Loucy (cell line): ENCODE data around the gene C9orf85.
A peak's percentile ranks its signal among the peaks of the same experiment; 100 is the strongest.

Source experiments
- H2AFZ ChIP-seq: fragments of 200-600 bp; sonication (generic); 2 replicates; pipeline ENCODE4 v1.6.0; 2016; ENCODE audit warnings: antibody characterized with exemption, mild to moderate bottlenecking, low read length, moderate library complexity
- H3F3A ChIP-seq: fragments of 200-600 bp; 2 replicates; pipeline ENCODE4 v1.6.0; 2016; ENCODE audit warnings: antibody characterized with exemption, low read depth, mild to moderate bottlenecking
- H3K27me3 ChIP-seq: fragments of 200-600 bp; sonication (generic); 2 replicates; pipeline ENCODE4 v1.6.1; 2014; ENCODE audit warnings: low read length, mild to moderate bottlenecking; ENCODE audit not compliant: insufficient read depth, poor library complexity, severe bottlenecking
- H3K36me3 ChIP-seq: fragments of 200-600 bp; sonication (generic); 2 replicates; pipeline ENCODE4 v1.6.1; 2016; ENCODE audit warnings: low read length; ENCODE audit not compliant: insufficient read depth
- H3K4me1 ChIP-seq: fragments of 200-600 bp; sonication (generic); 2 replicates; pipeline ENCODE4 v1.5.1; 2014; ENCODE audit warnings: low read length, mild to moderate bottlenecking; ENCODE audit not compliant: insufficient read depth, poor library complexity, severe bottlenecking
- H3K4me2 ChIP-seq: fragments of 200-600 bp; sonication (generic); 2 replicates; pipeline ENCODE4 v1.6.0; 2014; ENCODE audit warnings: antibody characterized with exemption, low read length, low read depth, mild to moderate bottlenecking; ENCODE audit not compliant: poor library complexity, severe bottlenecking
- H3K4me3 ChIP-seq: fragments of 200-600 bp; sonication (generic); 2 replicates; pipeline ENCODE4 v1.5.1; 2014; ENCODE audit warnings: low read length, mild to moderate bottlenecking, mixed read lengths; ENCODE audit not compliant: poor library complexity, severe bottlenecking
- H3K79me2 ChIP-seq: fragments of 200-600 bp; sonication (generic); 2 replicates; pipeline ENCODE4 v1.6.1; 2014; ENCODE audit warnings: low read length; ENCODE audit not compliant: insufficient read depth
- H3K9ac ChIP-seq: fragments of 200-600 bp; sonication (generic); 2 replicates; pipeline ENCODE4 v1.6.0; 2014; ENCODE audit warnings: mild to moderate bottlenecking, low read depth, low read length, moderate library complexity; ENCODE audit not compliant: poor library complexity, severe bottlenecking
- H3K9me2 ChIP-seq: fragments of 200-600 bp; sonication (generic); replicated peaks from 2 replicates; pipeline ENCODE4 v1.6.1; 2016; ENCODE audit warnings: low read depth, low read length, mixed read lengths
- H3K9me3 ChIP-seq: fragments of 200-600 bp; sonication (generic); 2 replicates; pipeline ENCODE4 v1.6.1; 2014; ENCODE audit warnings: mild to moderate bottlenecking, antibody characterized with exemption, low read length, low read depth; ENCODE audit not compliant: insufficient read depth
- H4K20me1 ChIP-seq: fragments of 200-600 bp; sonication (generic); 2 replicates; pipeline ENCODE4 v1.6.0; 2014; ENCODE audit warnings: antibody characterized with exemption, low read length, mild to moderate bottlenecking; ENCODE audit not compliant: insufficient read depth, poor library complexity, severe bottlenecking
- EZH2phosphoT487 ChIP-seq: fragments of 200-600 bp; IDR thresholded peaks from 2 replicates; pipeline ENCODE4 v1.6.1; 2018; ENCODE audit warnings: antibody characterized with exemption, mild to moderate bottlenecking, moderate library complexity, borderline replicate concordance
- TF ChIP-seq, protein P1 (sequence below): fragments of 200-600 bp; sonication (generic); conservative IDR thresholded peaks from 2 replicates; pipeline ENCODE4 v1.5.1; 2014; ENCODE audit warnings: mild to moderate bottlenecking, antibody characterized with exemption, low read length

C9orf85 gene

GRCh38 chr9:71890042-71890679, 21.3 kb upstream of the C9orf85 start:
- H3K9ac ChIP-seq: no peak overlapping the region
- no peaks in the 10 kb centered on the region for H3K9me2 ChIP-seq
- H3K4me1 ChIP-seq: peaks cover 63% of the 10 kb centered on the region
- H3K4me3 ChIP-seq: no peak overlapping the region
- H3F3A ChIP-seq: 0 out of 2 replicates have a peak, but pooled peaks cover 6% of the 10 kb centered on the region
- peaks cover 84% of the 10 kb centered on the region for H4K20me1 ChIP-seq
- H3K27me3 ChIP-seq: no peaks in the 10 kb centered on the region
- H3K4me2 ChIP-seq: no peak overlapping the region
- no peak for TF ChIP-seq EZH2phosphoT487
- TF ChIP-seq, protein P1, sequence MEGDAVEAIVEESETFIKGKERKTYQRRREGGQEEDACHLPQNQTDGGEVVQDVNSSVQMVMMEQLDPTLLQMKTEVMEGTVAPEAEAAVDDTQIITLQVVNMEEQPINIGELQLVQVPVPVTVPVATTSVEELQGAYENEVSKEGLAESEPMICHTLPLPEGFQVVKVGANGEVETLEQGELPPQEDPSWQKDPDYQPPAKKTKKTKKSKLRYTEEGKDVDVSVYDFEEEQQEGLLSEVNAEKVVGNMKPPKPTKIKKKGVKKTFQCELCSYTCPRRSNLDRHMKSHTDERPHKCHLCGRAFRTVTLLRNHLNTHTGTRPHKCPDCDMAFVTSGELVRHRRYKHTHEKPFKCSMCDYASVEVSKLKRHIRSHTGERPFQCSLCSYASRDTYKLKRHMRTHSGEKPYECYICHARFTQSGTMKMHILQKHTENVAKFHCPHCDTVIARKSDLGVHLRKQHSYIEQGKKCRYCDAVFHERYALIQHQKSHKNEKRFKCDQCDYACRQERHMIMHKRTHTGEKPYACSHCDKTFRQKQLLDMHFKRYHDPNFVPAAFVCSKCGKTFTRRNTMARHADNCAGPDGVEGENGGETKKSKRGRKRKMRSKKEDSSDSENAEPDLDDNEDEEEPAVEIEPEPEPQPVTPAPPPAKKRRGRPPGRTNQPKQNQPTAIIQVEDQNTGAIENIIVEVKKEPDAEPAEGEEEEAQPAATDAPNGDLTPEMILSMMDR: no peak
- H2AFZ ChIP-seq: no peak overlapping the region
- H3K79me2 ChIP-seq: peaks cover 100% of the 10 kb centered on the region
- H3K36me3 ChIP-seq: peaks cover 5% of the 10 kb centered on the region
- no peaks in the 10 kb centered on the region for H3K9me3 ChIP-seq

DNA sequence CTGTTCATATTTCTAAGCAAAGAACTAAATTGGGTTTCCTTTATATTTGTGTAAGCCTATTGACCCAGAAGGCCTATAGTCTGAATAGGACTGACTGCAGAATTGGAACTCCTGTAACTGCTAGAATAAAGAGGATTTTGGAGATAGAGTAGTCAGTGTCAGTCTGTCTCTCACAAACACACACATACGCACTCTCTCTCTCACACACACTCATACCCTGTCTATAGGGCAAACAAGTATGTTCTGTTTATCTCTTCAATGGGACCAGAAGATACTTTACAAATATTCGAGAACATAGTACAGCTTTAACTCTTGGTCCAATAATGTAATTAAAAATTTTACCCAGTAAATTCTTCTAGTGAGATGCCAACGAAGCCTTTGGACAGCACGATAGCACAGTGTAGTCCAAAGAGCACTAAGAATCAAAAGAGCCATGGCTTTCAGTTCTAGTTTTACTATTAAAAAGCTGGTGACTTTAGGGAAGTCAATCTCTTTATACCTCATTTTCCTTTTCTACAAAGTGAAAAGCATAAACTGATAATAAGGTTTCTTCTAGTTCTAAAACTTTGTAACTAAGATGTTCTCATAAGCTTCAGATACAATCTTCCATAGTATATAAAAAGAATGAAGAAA, 19.8 kb upstream of the C9orf85 start:
- no peak overlapping the region for H2AFZ ChIP-seq

GRCh38 chr9:71895117-71895516, 16.3 kb upstream of the C9orf85 start:
- Histone ChIP-seq H3K9me3 (no peaks in the 10 kb centered on the region), H2AFZ (no peak overlapping the region), H3K36me3 (no peaks in the 10 kb centered on the region), H3K9ac (peak overlapping the region; percentile 91), H3K4me3 (peak overlapping the region; percentile 86), H3K79me2 (peaks cover 98% of the 10 kb centered on the region), H4K20me1 (peaks cover 46% of the 10 kb centered on the region), H3K27me3 (no peaks in the 10 kb centered on the region), H3K4me2 (peak overlapping the region; percentile 93), H3K4me1 (peaks cover 86% of the 10 kb centered on the region), H3F3A (peaks cover 4% of the 10 kb centered on the region), H3K9me2 (no peaks in the 10 kb centered on the region)
- TF ChIP-seq EZH2phosphoT487: no peak
- TF ChIP-seq, protein P1: no peak

More for the DNA sequence above, 19.8 kb upstream of the C9orf85 start:
- no peaks in the 10 kb centered on the region for H3F3A ChIP-seq
- H3K36me3 ChIP-seq: peaks cover 5% of the 10 kb centered on the region
- no peaks in the 10 kb centered on the region for H3K27me3 ChIP-seq
- peaks cover 72% of the 10 kb centered on the region for H3K4me1 ChIP-seq
- no peaks in the 10 kb centered on the region for H3K9me2 ChIP-seq
- H3K4me2 ChIP-seq: peak overlapping the region; percentile 19
- H4K20me1 ChIP-seq: peaks cover 75% of the 10 kb centered on the region
- TF ChIP-seq, protein P1: no peak
- no peaks in the 10 kb centered on the region for H3K9me3 ChIP-seq
- H3K9ac ChIP-seq: no peak overlapping the region
- H3K79me2 ChIP-seq: peaks cover 100% of the 10 kb centered on the region
- H3K4me3 ChIP-seq: no peak overlapping the region
